Mesenchymal stem cell (in vitro differentiated cells and primary cell): ENCODE measurements around the gene ATP5MC2. TPM values are rescaled to one million over a fixed set of nuclear protein-coding genes. Genes with fewer than 3 reads are reported as not detected.

Experiments used
- DNase-seq: peaks from one replicate; pipeline ENCODE4 v3.0.0-alpha.2; 2013
- H2AFZ ChIP-seq: one replicate; pipeline ENCODE4 v1.6.1; 2013; ENCODE audit warnings: low read depth, mild to moderate bottlenecking, control low read depth, inconsistent platforms, low read length, moderate library complexity
- H2AK5ac ChIP-seq: 2 replicates; pipeline ENCODE4 v1.6.1; 2013; ENCODE audit warnings: low read length, moderate library complexity, mild to moderate bottlenecking, inconsistent platforms; ENCODE audit not compliant: severe bottlenecking
- H2BK120ac ChIP-seq: one replicate; pipeline ENCODE4 v1.6.1; 2013; ENCODE audit warnings: low read depth, mild to moderate bottlenecking, inconsistent platforms, low read length, moderate library complexity
- H2BK12ac ChIP-seq, 2 experiments: one replicate each; pipeline ENCODE4 v1.6.1; 2013; ENCODE audit warnings: inconsistent platforms in 2 of 2, low read length in 2 of 2, mild to moderate bottlenecking in 2 of 2, moderate library complexity in 2 of 2, control low read depth in 1 of 2
- H2BK15ac ChIP-seq: one replicate; pipeline ENCODE4 v1.6.1; 2013; ENCODE audit warnings: mild to moderate bottlenecking, low read depth, inconsistent platforms; ENCODE audit not compliant: poor library complexity, severe bottlenecking
- H2BK5ac ChIP-seq: 2 replicates; pipeline ENCODE4 v1.6.1; 2013; ENCODE audit warnings: low read depth, mild to moderate bottlenecking, low read length, control low read depth, inconsistent platforms; ENCODE audit not compliant: poor library complexity, severe bottlenecking
- H3K14ac ChIP-seq, 2 experiments: one replicate each; pipeline ENCODE4 v1.6.1; 2013; ENCODE audit warnings: inconsistent platforms in 2 of 2, low read length in 2 of 2, control low read depth in 1 of 2, mild to moderate bottlenecking in 1 of 2, moderate library complexity in 1 of 2
- H3K18ac ChIP-seq, 2 experiments: one replicate each; pipeline ENCODE4 v1.6.1; 2013; ENCODE audit warnings: inconsistent platforms in 2 of 2, low read length in 2 of 2, control low read depth in 1 of 2, low read depth in 1 of 2, mild to moderate bottlenecking in 1 of 2
- H3K23ac ChIP-seq, 2 experiments: one replicate each; pipeline ENCODE4 v1.6.1; 2013; ENCODE audit warnings: inconsistent platforms in 2 of 2, low read length in 2 of 2, mild to moderate bottlenecking in 2 of 2, moderate library complexity in 2 of 2, control low read depth in 1 of 2
- H3K27ac ChIP-seq: 2 replicates; pipeline ENCODE4 v1.5.1; 2013; ENCODE audit warnings: mild to moderate bottlenecking, moderate library complexity, low read length, control low read depth, inconsistent platforms; ENCODE audit not compliant: poor library complexity, severe bottlenecking
- H3K27me3 ChIP-seq, 2 experiments: 2 replicates each; pipeline versions ENCODE4 v1.6.1 to v1.7.0; 2013; ENCODE audit warnings: low read length in 2 of 2, mild to moderate bottlenecking in 2 of 2, moderate library complexity in 2 of 2, control low read depth in 1 of 2, inconsistent platforms in 1 of 2; ENCODE audit not compliant: control insufficient read depth in 1 of 2, insufficient read depth in 1 of 2
- H3K36me3 ChIP-seq, 2 experiments: 2 replicates each; pipeline versions ENCODE4 v1.6.1 to v1.7.0; 2013; ENCODE audit warnings: low read length in 2 of 2, control low read depth in 1 of 2, inconsistent platforms in 1 of 2, low read depth in 1 of 2, mild to moderate bottlenecking in 1 of 2; ENCODE audit not compliant: insufficient read depth in 2 of 2, control insufficient read depth in 1 of 2
- H3K4ac ChIP-seq, 2 experiments: one replicate each; pipeline ENCODE4 v1.6.1; 2013; ENCODE audit warnings: inconsistent platforms in 2 of 2, low read length in 2 of 2, mild to moderate bottlenecking in 2 of 2, moderate library complexity in 2 of 2, control low read depth in 1 of 2, low read depth in 1 of 2
- H3K4me1 ChIP-seq: 2 replicates; pipeline ENCODE4 v1.6.1; 2013; ENCODE audit warnings: low read depth, low read length, control low read depth; ENCODE audit not compliant: control insufficient read depth, insufficient read depth
- H3K4me2 ChIP-seq: 2 replicates; pipeline ENCODE4 v1.6.1; 2013; ENCODE audit warnings: low read length, mild to moderate bottlenecking, inconsistent platforms; ENCODE audit not compliant: poor library complexity, severe bottlenecking
- H3K4me3 ChIP-seq, 2 experiments: 2 replicates each; pipeline versions ENCODE4 v1.5.1 to v1.7.0; 2013; ENCODE audit warnings: low read length in 2 of 2, mild to moderate bottlenecking in 2 of 2, control low read depth in 1 of 2, low read depth in 1 of 2; ENCODE audit not compliant: insufficient read depth in 1 of 2
- H3K79me1 ChIP-seq: replicated peaks from 2 replicates; pipeline ENCODE4 v1.6.1; 2013; ENCODE audit warnings: mild to moderate bottlenecking, control low read depth, low read length, inconsistent platforms; ENCODE audit not compliant: poor library complexity, severe bottlenecking
- H3K9ac ChIP-seq: 2 replicates; pipeline ENCODE4 v1.7.0; 2013; ENCODE audit warnings: mild to moderate bottlenecking, low read length, moderate library complexity
- H3K9me3 ChIP-seq: 2 replicates; pipeline ENCODE4 v1.7.0; 2013; ENCODE audit warnings: mild to moderate bottlenecking, low read length; ENCODE audit not compliant: control insufficient read depth
- H4K8ac ChIP-seq: one replicate; pipeline ENCODE4 v1.6.1; 2013; ENCODE audit warnings: inconsistent platforms, mild to moderate bottlenecking, low read length, moderate library complexity
- H4K91ac ChIP-seq: one replicate; pipeline ENCODE4 v1.6.1; 2013; ENCODE audit warnings: mild to moderate bottlenecking, low read length, inconsistent platforms
- WGBS: methylation state at CpG from one replicate; pipeline ENCODE4 v1.1.7; 2013; ENCODE audit warnings: mixed read lengths; 5-methylcytosine and 5-hydroxymethylcytosine counted together
- polyA plus RNA-seq, 2 experiments: library from polyadenylated mRNA; stranded (reverse); fragments of 200-250 nt; gene quantifications; one replicate each; pipeline ENCODE4 v1.2.3, GENCODE V29; 2013

Gene ATP5MC2
- polyA plus RNA-seq (2013, experiment 1 of 2) = 474 TPM
- 484 TPM for polyA plus RNA-seq (2013, experiment 2 of 2)

DNA sequence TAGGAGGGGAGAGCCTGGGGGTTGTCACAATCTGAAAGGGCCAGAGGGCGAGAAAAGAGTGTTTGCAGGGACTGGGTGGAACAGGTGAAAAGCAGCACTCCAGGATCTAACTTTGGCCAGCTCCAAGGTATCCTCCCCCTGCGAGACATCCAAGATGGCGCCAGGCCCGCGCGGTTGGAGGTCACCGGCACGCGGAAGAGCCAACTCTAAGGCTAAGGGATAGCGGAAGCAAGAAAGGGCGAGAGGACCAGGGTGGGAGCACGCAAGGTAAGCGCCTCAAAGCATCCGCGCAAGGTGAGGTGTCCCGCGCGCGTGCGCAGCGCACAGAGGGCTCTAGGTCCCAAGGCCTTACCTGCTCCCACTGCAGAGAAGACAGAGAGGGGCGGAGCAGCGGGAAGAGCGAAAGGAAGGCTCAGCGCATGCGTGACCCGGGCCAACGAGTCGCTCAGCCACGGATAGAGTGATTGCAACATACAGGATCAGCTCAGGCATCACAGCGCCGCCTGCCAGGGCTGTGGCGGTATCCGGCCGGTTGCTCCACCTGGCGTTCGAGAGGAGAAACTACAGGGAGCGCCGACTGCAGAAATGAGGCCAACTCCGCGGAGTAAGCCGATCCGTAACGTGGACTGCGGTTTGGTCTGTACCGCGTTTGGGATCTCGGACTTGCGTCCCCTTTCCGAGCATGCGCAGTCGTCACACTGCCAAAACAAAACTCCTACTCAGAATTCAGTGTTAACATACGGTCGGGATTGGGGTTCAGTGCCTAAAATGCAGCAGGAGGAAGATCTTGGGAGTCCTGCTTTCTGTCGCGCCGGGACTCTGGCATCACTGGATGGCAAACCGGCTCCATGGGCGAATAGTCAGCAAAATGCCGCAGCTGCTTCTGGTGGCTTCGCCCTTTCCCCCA is at the start of gene ATP5MC2:
Gene ATP5MC2 (minus strand): TSS at position 383 of the 907 bp plus-strand sequence. CDS start 3,469 bp downstream, outside the sequence.
- peak within 1 kb of the TSS; percentile 92 for H3K9ac ChIP-seq
- H2AK5ac ChIP-seq = peak within 1 kb of the TSS; percentile 96
- H3K9me3 ChIP-seq = no peaks in the 10 kb centered on the region
- peak within 1 kb of the TSS; percentile 49 for H2BK5ac ChIP-seq
- H4K91ac ChIP-seq = peak within 1 kb of the TSS; percentile 80
- H3K79me1 ChIP-seq = peaks cover 11% of the 10 kb centered on the region
- H3K4me3 ChIP-seq = peak within 1 kb of the TSS; percentile 77 to 86
- peak within 1 kb of the TSS; percentile 94 to 99 for H3K18ac ChIP-seq
- H3K14ac ChIP-seq = peak within 1 kb of the TSS; percentile 88 to 97
- 6% methylated on average over 61 of the region's 61 CpGs for WGBS
- H3K27ac ChIP-seq = peak within 1 kb of the TSS; percentile 74
- H3K27me3 ChIP-seq = no peaks in the 10 kb centered on the region
- H3K4me2 ChIP-seq = peak within 1 kb of the TSS; percentile 86
- H2BK15ac ChIP-seq = peak within 1 kb of the TSS; percentile 93
- peak within 1 kb of the TSS; percentile 73 to 94 for H3K4ac ChIP-seq
- H3K36me3 ChIP-seq = peaks cover 16 to 31% of the 10 kb centered on the region in 2 experiments
- H3K23ac ChIP-seq = peak within 1 kb of the TSS in 1 of 2 experiments; percentile 84
- peak within 1 kb of the TSS; percentile 98 for H2AFZ ChIP-seq
- peaks cover 14% of the 10 kb centered on the region for H3K4me1 ChIP-seq
- peak within 1 kb of the TSS; percentile 41 to 64 for H2BK12ac ChIP-seq
- H4K8ac ChIP-seq = peak within 1 kb of the TSS; percentile 99
- peak within 1 kb of the TSS; percentile 86 for H2BK120ac ChIP-seq
- peak; percentile 98 for DNase-seq

DNA sequence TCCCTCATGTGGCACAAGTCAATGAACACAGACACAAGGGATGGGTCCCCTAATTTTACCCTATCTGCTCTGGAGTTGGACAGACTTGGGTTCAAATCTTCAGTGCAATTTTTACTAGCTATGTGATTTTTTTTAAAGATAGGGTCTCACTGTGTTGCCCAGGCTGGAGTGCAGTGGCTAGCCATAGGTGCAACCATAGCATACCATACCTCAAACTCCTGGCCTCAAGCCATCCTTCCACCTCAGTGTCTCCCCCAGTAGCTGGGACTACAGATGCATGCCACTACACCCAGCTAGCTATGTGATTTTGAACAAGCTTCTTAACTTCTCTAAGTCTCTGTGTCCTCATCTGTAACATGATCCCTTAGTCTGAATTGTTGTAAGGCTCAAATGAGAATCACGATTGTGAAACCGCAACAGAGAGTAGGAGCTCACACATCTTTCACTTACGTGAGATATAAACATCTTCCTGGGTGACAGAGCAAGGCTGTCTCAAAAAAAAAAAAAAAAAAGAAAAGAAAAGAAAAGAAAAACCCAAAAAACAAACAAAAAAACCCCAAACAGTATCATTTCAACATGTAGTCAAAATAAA is 46.7 kb upstream of the ATP5MC2 start:
- H4K8ac ChIP-seq = no peak overlapping the region
- H2BK120ac ChIP-seq = no peak overlapping the region
- H4K91ac ChIP-seq = no peak overlapping the region
- H3K9me3 ChIP-seq = no peaks in the 10 kb centered on the region
- H3K36me3 ChIP-seq = peaks cover 40 to 75% of the 10 kb centered on the region in 2 experiments
- H3K18ac ChIP-seq = no peak overlapping the region
- 88% methylated on average over 3 of the region's 3 CpGs for WGBS
- H2BK15ac ChIP-seq = no peak overlapping the region
- no peak overlapping the region for H3K4ac ChIP-seq
- H3K14ac ChIP-seq = no peak overlapping the region
- H2AFZ ChIP-seq = no peak overlapping the region
- peak; percentile 31 for DNase-seq
- H2BK12ac ChIP-seq = no peak overlapping the region
- H3K4me2 ChIP-seq = no peak overlapping the region
- H3K27ac ChIP-seq = no peak overlapping the region
- no peak overlapping the region for H2BK5ac ChIP-seq
- peaks cover 24% of the 10 kb centered on the region for H3K79me1 ChIP-seq
- no peak overlapping the region for H3K23ac ChIP-seq
- no peaks in the 10 kb centered on the region for H3K27me3 ChIP-seq
- H3K9ac ChIP-seq = no peak overlapping the region
- H3K4me1 ChIP-seq = peaks cover 4% of the 10 kb centered on the region
- no peak overlapping the region for H3K4me3 ChIP-seq
- no peak overlapping the region for H2AK5ac ChIP-seq

DNA sequence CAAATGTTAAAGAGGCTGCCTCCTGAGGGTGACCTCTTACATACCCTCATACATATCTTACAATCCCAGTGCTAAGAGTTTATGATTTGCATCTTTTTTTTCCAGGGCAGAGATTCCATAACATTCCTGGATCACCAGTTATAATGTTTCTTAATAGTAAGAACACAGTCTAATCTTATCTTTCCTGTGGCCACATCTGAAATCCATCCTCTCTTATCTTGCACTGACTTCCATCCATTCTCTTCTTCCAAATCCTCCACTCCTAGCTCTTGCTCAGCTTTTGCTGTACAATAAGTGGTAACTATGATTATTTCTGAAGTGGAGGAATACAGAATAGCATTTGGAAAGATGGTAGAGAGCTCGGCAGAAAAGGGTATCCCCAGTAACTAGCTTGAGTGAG is 45.1 kb upstream of the ATP5MC2 start:
- no peak overlapping the region for H3K18ac ChIP-seq
- no peak overlapping the region for H3K23ac ChIP-seq
- H4K8ac ChIP-seq = no peak overlapping the region
- H2BK12ac ChIP-seq = no peak overlapping the region
- no peaks in the 10 kb centered on the region for H3K27me3 ChIP-seq
- 100% methylated on average over 1 of the region's 1 CpG for WGBS
- no peak overlapping the region for H3K4me3 ChIP-seq
- H2BK15ac ChIP-seq = no peak overlapping the region
- H3K79me1 ChIP-seq = peaks cover 16% of the 10 kb centered on the region
- H3K36me3 ChIP-seq = peaks cover 53 to 91% of the 10 kb centered on the region in 2 experiments
- H3K4me1 ChIP-seq = peaks cover 4% of the 10 kb centered on the region
- no peak overlapping the region for H2AK5ac ChIP-seq
- no peak overlapping the region for H3K9ac ChIP-seq
- no peak overlapping the region for H4K91ac ChIP-seq
- no peak overlapping the region for H3K14ac ChIP-seq
- H3K9me3 ChIP-seq = no peaks in the 10 kb centered on the region
- H3K4me2 ChIP-seq = no peak overlapping the region
- H2AFZ ChIP-seq = no peak overlapping the region
- peak overlapping the region; percentile 8 for H2BK5ac ChIP-seq
- no peak overlapping the region for H3K4ac ChIP-seq
- DNase-seq = no peak
- H2BK120ac ChIP-seq = no peak overlapping the region
- H3K27ac ChIP-seq = no peak overlapping the region

DNA sequence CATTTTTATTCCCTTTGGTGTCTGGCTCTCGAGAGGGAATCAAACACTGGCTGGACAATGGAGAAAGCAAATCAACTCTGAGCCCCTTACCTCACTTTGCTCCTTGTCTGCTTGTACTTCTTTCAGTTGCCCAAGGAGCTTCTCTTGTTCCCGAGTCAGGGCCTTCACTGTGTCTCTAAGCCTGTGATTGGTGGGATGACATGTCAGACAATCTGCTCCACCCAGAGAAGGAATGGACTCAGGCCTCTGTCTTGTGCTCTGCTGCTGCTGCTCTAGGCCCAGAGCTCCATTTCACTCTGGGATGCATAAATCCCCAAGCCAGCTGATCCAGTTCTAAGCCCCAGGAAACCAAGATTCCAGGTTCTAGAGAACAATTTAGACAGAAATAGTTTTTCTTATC is 43.8 kb upstream of the ATP5MC2 start:
- no peaks in the 10 kb centered on the region for H3K9me3 ChIP-seq
- no peak overlapping the region for H2BK5ac ChIP-seq
- no peak overlapping the region for H2AFZ ChIP-seq
- no peak overlapping the region for H2BK12ac ChIP-seq
- DNase-seq = no peak
- H3K14ac ChIP-seq = no peak overlapping the region
- no peak overlapping the region for H3K4ac ChIP-seq
- H2BK120ac ChIP-seq = no peak overlapping the region
- 73% methylated on average over 2 of the region's 2 CpGs for WGBS
- H3K27ac ChIP-seq = no peak overlapping the region
- H4K91ac ChIP-seq = no peak overlapping the region
- no peak overlapping the region for H3K9ac ChIP-seq
- H3K4me3 ChIP-seq = no peak overlapping the region
- no peak overlapping the region for H4K8ac ChIP-seq
- no peak overlapping the region for H2AK5ac ChIP-seq
- no peaks in the 10 kb centered on the region for H3K4me1 ChIP-seq
- H3K4me2 ChIP-seq = no peak overlapping the region
- H2BK15ac ChIP-seq = no peak overlapping the region
- H3K27me3 ChIP-seq = no peaks in the 10 kb centered on the region
- H3K23ac ChIP-seq = no peak overlapping the region
- peaks cover 4% of the 10 kb centered on the region for H3K79me1 ChIP-seq
- H3K18ac ChIP-seq = no peak overlapping the region
- peaks cover 59 to 93% of the 10 kb centered on the region in 2 experiments for H3K36me3 ChIP-seq
